Liver (tissue), 9 donors: ENCODE results near the gene SLFN14. TPM values are rescaled to one million over a fixed set of nuclear protein-coding genes. Genes with fewer than 3 reads are reported as not detected.

Experiments used
- DNase-seq: peaks from one replicate; pipeline ENCODE4 v3.0.0-alpha.2; 2017; ENCODE audit warnings: low spot score
- H3K27ac ChIP-seq, 2 donors: one replicate each; pipeline ENCODE4 v1.7.0; 2013; ENCODE audit warnings: inconsistent platforms in 2 of 2, low read length in 2 of 2, control low read depth in 1 of 2, low read depth in 1 of 2, mild to moderate bottlenecking in 1 of 2
- H3K27me3 ChIP-seq, 4 donors: one replicate each; pipeline versions ENCODE4 v1.6.1 to v1.7.0; 2013; ENCODE audit warnings: low read length in 3 of 4, inconsistent platforms in 1 of 4, mild to moderate bottlenecking in 1 of 4, moderate library complexity in 1 of 4; ENCODE audit not compliant: control insufficient read depth in 4 of 4, insufficient read depth in 4 of 4
- H3K36me3 ChIP-seq, 4 donors: one replicate each; pipeline versions ENCODE4 v1.6.1 to v1.7.0; 2013; ENCODE audit warnings: low read length in 3 of 4, mild to moderate bottlenecking in 3 of 4, low read depth in 1 of 4, moderate library complexity in 1 of 4; ENCODE audit not compliant: control insufficient read depth in 4 of 4, insufficient read depth in 3 of 4
- H3K4me1 ChIP-seq, 4 donors: one replicate each; pipeline versions ENCODE4 v1.6.1 to v1.7.0; 2013; ENCODE audit warnings: low read length in 3 of 4, mild to moderate bottlenecking in 3 of 4, moderate library complexity in 1 of 4; ENCODE audit not compliant: control insufficient read depth in 4 of 4, insufficient read depth in 4 of 4
- H3K4me3 ChIP-seq, 3 donors: one replicate each; pipeline versions ENCODE4 v1.6.1 to v1.7.0; 2013; ENCODE audit warnings: low read length in 3 of 3, control low read depth in 1 of 3, low read depth in 1 of 3, mild to moderate bottlenecking in 1 of 3
- H3K9ac ChIP-seq, 2 donors: one replicate each; pipeline ENCODE4 v1.7.0; 2013; ENCODE audit warnings: low read length in 2 of 2, mild to moderate bottlenecking in 2 of 2, moderate library complexity in 2 of 2, control low read depth in 1 of 2, low read depth in 1 of 2
- H3K9me3 ChIP-seq, 4 donors: one replicate each; pipeline versions ENCODE4 v1.6.1 to v1.7.0; 2013; ENCODE audit warnings: low read length in 3 of 4; ENCODE audit not compliant: control insufficient read depth in 4 of 4
- CTCF ChIP-seq: fragments of 150-350 bp; IDR thresholded peaks from 2 replicates; pipeline ENCODE4 v1.5.1; 2017; ENCODE audit warnings: improper control_type of control experiment, low read depth, low read length; ENCODE audit not compliant: missing input control
- EGR1 ChIP-seq, 2 donors: IDR thresholded peaks; 2 replicates each; pipeline ENCODE4 v1.6.1; 2016 to 2018; ENCODE audit warnings: antibody characterized with exemption in 2 of 2, low read depth in 2 of 2
- FOXA1 ChIP-seq: IDR thresholded peaks from 2 replicates; pipeline ENCODE4 v1.6.1; 2016; ENCODE audit warnings: antibody characterized with exemption
- FOXA2 ChIP-seq: IDR thresholded peaks from 2 replicates; pipeline ENCODE4 v1.6.1; 2016; ENCODE audit warnings: antibody characterized with exemption
- GABPA ChIP-seq, 2 donors: IDR thresholded peaks in 1 of 2; conservative IDR thresholded peaks in 1 of 2; 2 replicates each; pipeline ENCODE4 v1.6.1; 2016; ENCODE audit warnings: antibody characterized with exemption in 2 of 2, mild to moderate bottlenecking in 1 of 2, moderate library complexity in 1 of 2
- HNF4A ChIP-seq, 2 donors: conservative IDR thresholded peaks; 2 replicates each; pipeline ENCODE4 v1.6.1; 2016; ENCODE audit warnings: antibody characterized with exemption in 2 of 2, mild to moderate bottlenecking in 2 of 2
- HNF4G ChIP-seq: IDR thresholded peaks from 2 replicates; pipeline ENCODE4 v1.6.1; 2016; ENCODE audit warnings: antibody characterized with exemption
- JUND ChIP-seq, 2 donors: IDR thresholded peaks; 2 replicates each; pipeline ENCODE4 v1.6.1; 2016; ENCODE audit warnings: antibody characterized with exemption in 2 of 2
- MAX ChIP-seq: IDR thresholded peaks from 2 replicates; pipeline ENCODE4 v1.6.1; 2016; ENCODE audit warnings: antibody characterized with exemption
- NR2F2 ChIP-seq: IDR thresholded peaks from 2 replicates; pipeline ENCODE4 v1.6.1; 2016; ENCODE audit warnings: antibody characterized with exemption
- RAD21 ChIP-seq, 2 donors: IDR thresholded peaks; 2 replicates each; pipeline ENCODE4 v1.6.1; 2016; ENCODE audit warnings: antibody characterized with exemption in 2 of 2, mild to moderate bottlenecking in 2 of 2
- REST ChIP-seq: IDR thresholded peaks from 2 replicates; pipeline ENCODE4 v1.6.1; 2016; ENCODE audit warnings: antibody characterized with exemption, mild to moderate bottlenecking
- RXRA ChIP-seq, 2 donors: IDR thresholded peaks; 2 replicates each; pipeline ENCODE4 v1.6.1; 2017 to 2018; ENCODE audit warnings: antibody characterized with exemption in 2 of 2, mild to moderate bottlenecking in 1 of 2
- SP1 ChIP-seq: IDR thresholded peaks from 2 replicates; pipeline ENCODE4 v1.6.1; 2018; ENCODE audit warnings: antibody characterized with exemption, mild to moderate bottlenecking
- TAF1 ChIP-seq: conservative IDR thresholded peaks from 2 replicates; pipeline ENCODE4 v1.6.1; 2016; ENCODE audit warnings: antibody characterized with exemption, mild to moderate bottlenecking
- YY1 ChIP-seq: IDR thresholded peaks from 2 replicates; pipeline ENCODE4 v1.6.1; 2016; ENCODE audit warnings: antibody characterized with exemption, mild to moderate bottlenecking
- ZBTB33 ChIP-seq: IDR thresholded peaks from 2 replicates; pipeline ENCODE4 v1.6.1; 2016; ENCODE audit warnings: antibody characterized with exemption
- WGBS: extraction: QIAGEN DNeasy Blood & Tissue Kit; methylation state at CpG from one replicate; pipeline ENCODE4 v1.1.7; 2013; 5-methylcytosine and 5-hydroxymethylcytosine counted together
- polyA plus RNA-seq, 2 donors: library from polyadenylated mRNA; stranded (reverse) in 1 of 2; unstranded in 1 of 2; fragments of 200-250 nt in 1 of 2; fragments of >200 nt in 1 of 2; fragmentation: Nextera tagmentation in 1 of 2; extraction: Ambion mirVana in 1 of 2; gene quantifications; one replicate each; pipeline versions ENCODE4 v1.2.1 to v1.2.3, GENCODE V29; 2013 to 2015
- total RNA-seq, 2 donors: library from RNA; depleted of rRNA; stranded (reverse); fragments of >200 nt; gene quantifications; one replicate each; pipeline ENCODE4 v1.2.3, GENCODE V29; 2014
- TF ChIP-seq, protein P1 (sequence below): IDR thresholded peaks from 2 replicates; pipeline ENCODE4 v1.6.1; 2016; ENCODE audit warnings: antibody characterized with exemption
- donor health status: healthy.
- donor health status: healthy.
- donor health status: healthy.
- donor health status: healthy.
- donor health status: healthy.

SLFN14 gene
- total and polyA plus RNA-seq, 4 donors: under 0.01 to 23.7 TPM; not detected in 2

DNA sequence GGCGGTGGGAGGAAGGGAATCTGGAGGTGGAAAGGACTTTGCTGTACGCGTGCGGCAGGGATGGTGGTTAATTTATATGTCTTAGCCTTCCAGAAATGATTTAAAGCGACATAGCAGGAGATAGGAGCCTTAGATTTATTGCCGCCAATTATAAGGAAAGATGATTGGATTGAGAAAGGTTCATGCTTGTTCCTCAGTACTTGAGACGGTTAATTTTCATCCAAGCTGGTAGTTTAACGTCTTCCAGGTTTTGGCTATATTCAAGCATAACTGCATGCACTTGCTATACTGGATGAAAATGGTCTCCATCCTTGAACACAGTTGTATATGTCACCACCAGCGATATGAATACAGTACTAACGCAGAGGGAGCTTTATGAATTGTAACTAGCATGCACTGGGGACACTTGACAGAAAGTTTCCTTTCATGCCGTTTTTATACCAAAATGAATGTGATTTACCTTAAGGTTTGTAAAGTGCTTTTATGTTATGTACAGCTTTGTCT is 18.4 kb upstream of the SLFN14 start:
- Histone ChIP-seq H3K27me3 (no peaks in the 10 kb centered on the region), H3K9ac (peak overlapping the region; percentile 58 to 94), H3K36me3 (peaks cover 0 to 8% (median 3%) of the 10 kb centered on the region in 4 donors), H3K4me3 (peak overlapping the region; percentile 55 to 90 (median 87)), H3K27ac (peak overlapping the region; percentile 87 to 89), H3K4me1 (peaks cover 0 to 19% (median 11%) of the 10 kb centered on the region in 4 donors), H3K9me3 (no peaks in the 10 kb centered on the region)
- DNase-seq: no peak
- TF ChIP-seq HNF4G: no peak
- TF ChIP-seq YY1: no peak
- no peak for TF ChIP-seq NR2F2
- no peak for TF ChIP-seq HNF4A (conservative IDR thresholded peaks at IDR 0.05)
- TF ChIP-seq, protein P1, sequence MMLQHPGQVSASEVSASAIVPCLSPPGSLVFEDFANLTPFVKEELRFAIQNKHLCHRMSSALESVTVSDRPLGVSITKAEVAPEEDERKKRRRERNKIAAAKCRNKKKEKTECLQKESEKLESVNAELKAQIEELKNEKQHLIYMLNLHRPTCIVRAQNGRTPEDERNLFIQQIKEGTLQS: no peak
- TF ChIP-seq FOXA1: no peak
- no peak for TF ChIP-seq MAX
- TF ChIP-seq JUND (IDR thresholded peaks at IDR 0.05): no peak
- no peak for TF ChIP-seq GABPA (IDR thresholded peaks at IDR 0.05 in 1 of 2, conservative IDR thresholded peaks at IDR 0.05 in 1 of 2)
- 4% methylated on average over 11 of the region's 11 CpGs for WGBS

- H3K27ac ChIP-seq: peak within 1 kb of the TSS; percentile 87 to 89
- peak within 1 kb of the TSS; percentile 58 to 99 for H3K9ac ChIP-seq
- peak within 1 kb of the TSS; percentile 55 to 90 (median 87) for H3K4me3 ChIP-seq
- peaks cover 0 to 8% (median 3%) of the 10 kb centered on the region in 4 donors for H3K36me3 ChIP-seq
- peak; percentile 87 to 97 for TF ChIP-seq GABPA (IDR thresholded peaks at IDR 0.05 in 1 of 2, conservative IDR thresholded peaks at IDR 0.05 in 1 of 2)
- peak; percentile 56 to 69 for TF ChIP-seq RXRA (IDR thresholded peaks at IDR 0.05)
- no peak for TF ChIP-seq CTCF
- TF ChIP-seq ZBTB33: peak; percentile 47
- TF ChIP-seq JUND (IDR thresholded peaks at IDR 0.05): peak in 1 of 2 donors; percentile 46
- no peak for TF ChIP-seq HNF4A (conservative IDR thresholded peaks at IDR 0.05)
- TF ChIP-seq FOXA1: no peak
- TF ChIP-seq HNF4G: no peak
- peak; percentile 15 for TF ChIP-seq FOXA2
- TF ChIP-seq EGR1 (IDR thresholded peaks at IDR 0.05; ENCODE audit: low read depth in 2 of 2): peak; percentile 94 to 98
- peak; percentile 66 for TF ChIP-seq SP1
- peak; percentile 95 for TF ChIP-seq YY1
- TF ChIP-seq, protein P1: peak; percentile 49
- peak; percentile 64 for TF ChIP-seq NR2F2
- peak; percentile 97 for TF ChIP-seq MAX
- peak; percentile 81 for TF ChIP-seq TAF1
- TF ChIP-seq REST: peak; percentile 78
- peak; percentile 33 to 44 for TF ChIP-seq RAD21 (IDR thresholded peaks at IDR 0.05)
- peak; percentile 84 for DNase-seq
- H3K9me3 ChIP-seq: no peaks in the 10 kb centered on the region
- peaks cover 0 to 19% (median 11%) of the 10 kb centered on the region in 4 donors for H3K4me1 ChIP-seq
- under 1% methylated on average over 45 of the region's 45 CpGs for WGBS
- H3K27me3 ChIP-seq: no peaks in the 10 kb centered on the region
Measured at GRCh38 chr17:35578197-35578928, 17.7 kb upstream of the SLFN14 start, which contains the start of gene PEX12. PEX12 (minus strand) TSS chr17:35578571; CDS start chr17:35578021, 550 bp downstream.
